Measurements from ENCODE around the gene TM7SF3. TPM values are rescaled to one million over a fixed set of nuclear protein-coding genes. Genes with fewer than 3 reads are reported as not detected.

The TM7SF3 gene, protein sequence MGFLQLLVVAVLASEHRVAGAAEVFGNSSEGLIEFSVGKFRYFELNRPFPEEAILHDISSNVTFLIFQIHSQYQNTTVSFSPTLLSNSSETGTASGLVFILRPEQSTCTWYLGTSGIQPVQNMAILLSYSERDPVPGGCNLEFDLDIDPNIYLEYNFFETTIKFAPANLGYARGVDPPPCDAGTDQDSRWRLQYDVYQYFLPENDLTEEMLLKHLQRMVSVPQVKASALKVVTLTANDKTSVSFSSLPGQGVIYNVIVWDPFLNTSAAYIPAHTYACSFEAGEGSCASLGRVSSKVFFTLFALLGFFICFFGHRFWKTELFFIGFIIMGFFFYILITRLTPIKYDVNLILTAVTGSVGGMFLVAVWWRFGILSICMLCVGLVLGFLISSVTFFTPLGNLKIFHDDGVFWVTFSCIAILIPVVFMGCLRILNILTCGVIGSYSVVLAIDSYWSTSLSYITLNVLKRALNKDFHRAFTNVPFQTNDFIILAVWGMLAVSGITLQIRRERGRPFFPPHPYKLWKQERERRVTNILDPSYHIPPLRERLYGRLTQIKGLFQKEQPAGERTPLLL
- total RNA-seq (100 to 1,000 TPM in 1 of 2 donors, 10 to 100 TPM in 1; 82.5 to 147 TPM), polyA plus RNA-seq (ENCODE audit: insufficient read length in 2 of 2) (100 to 1,000 TPM; 108 to 113 TPM)
- long read RNA-seq, donor 1, transcript TM7SF3-201 (12 exons, 2,709 nt): major isoform, 18 of 43 reads
- long read RNA-seq, donor 1, partial matches to known transcripts: 22 of 43 reads
- long read RNA-seq, donor 1, other reads (novel, unspliced or antisense): 0 of 43 reads
- long read RNA-seq, donor 2, transcript TM7SF3-201 (12 exons, 2,709 nt): major isoform, 9 of 11 reads
- long read RNA-seq, donor 2, partial matches to known transcripts: 0 of 11 reads
- long read RNA-seq, donor 2, other reads (novel, unspliced or antisense): 0 of 11 reads
- long read RNA-seq, donor 3, transcript TM7SF3-201 (12 exons, 2,709 nt): major isoform, 9 of 11 reads
- long read RNA-seq, donor 3, partial matches to known transcripts: 0 of 11 reads
- long read RNA-seq, donor 3, other reads (novel, unspliced or antisense): 0 of 11 reads
- long read RNA-seq, donor 4, transcript TM7SF3-201 (12 exons, 2,709 nt): major isoform, 6 of 17 reads
- long read RNA-seq, donor 4, partial matches to known transcripts: 10 of 17 reads
- long read RNA-seq, donor 4, other reads (novel, unspliced or antisense): 0 of 17 reads

DNA sequence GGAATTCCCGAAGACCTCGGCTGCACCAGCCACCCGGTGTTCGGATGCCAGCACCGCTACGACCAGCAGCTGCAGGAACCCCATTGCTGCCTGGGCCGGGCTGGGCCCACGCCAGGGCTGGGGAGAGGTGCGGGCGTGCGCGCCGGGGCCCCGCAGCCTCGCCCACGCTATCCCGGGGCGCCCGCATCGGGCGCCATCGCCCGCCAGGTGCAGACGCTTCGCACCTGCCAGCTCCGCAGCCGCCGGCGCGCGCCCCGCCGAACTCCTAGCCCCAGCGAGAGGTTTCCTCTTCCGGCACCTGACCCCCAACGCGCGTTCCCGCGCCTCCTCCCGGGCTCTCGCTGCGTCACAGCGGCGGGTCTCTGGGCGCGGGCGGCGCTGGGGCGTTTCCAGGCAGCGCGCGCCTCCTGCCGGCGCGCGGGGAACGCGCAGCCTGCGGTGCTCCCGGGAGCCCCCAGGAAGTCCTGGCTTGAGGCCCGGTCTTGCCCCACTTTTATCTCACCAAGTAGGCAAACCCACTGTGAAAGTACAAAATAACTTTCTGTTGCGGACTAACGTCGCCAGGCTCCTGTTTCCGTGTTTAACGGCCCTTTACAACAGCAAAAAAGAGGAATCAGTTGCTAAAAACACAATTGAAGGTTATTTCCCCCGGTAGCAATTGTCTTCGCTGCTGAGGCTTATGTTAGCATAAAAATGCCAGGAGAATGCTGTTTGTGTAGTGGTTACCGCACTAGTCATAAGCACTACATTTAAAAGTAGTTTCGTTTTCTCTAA lies at the start of gene TM7SF3:
TM7SF3 (minus strand) TSS at position 300 of the 774 bp plus-strand sequence; CDS start at position 84, 216 bp downstream.
- peak within 1 kb of the TSS; percentile 90 for H3K4me3 ChIP-seq (ENCODE audit: low read depth, low read length)
- H3K9me3 ChIP-seq (ENCODE audit: control insufficient read depth, insufficient read depth, low read length): no peaks in the 10 kb centered on the region
- peak within 1 kb of the TSS; percentile 82 for H3K27ac ChIP-seq (ENCODE audit: low read depth, low read length)
- no peaks in the 10 kb centered on the region for H3K27me3 ChIP-seq (ENCODE audit: control insufficient read depth, insufficient read depth, low read length)
- no peaks in the 10 kb centered on the region for H3K36me3 ChIP-seq (ENCODE audit: control insufficient read depth, insufficient read depth, low read length)
- under 1% methylated on average over 67 of the region's 71 CpGs for WGBS (ENCODE audit: insufficient coverage)
- DNase-seq (ENCODE audit: low read depth in 4 of 6, low spot score in 6 of 6): peak; percentile 73 to 96 (median 86)
- peaks cover 8% of the 10 kb centered on the region for H3K4me1 ChIP-seq (ENCODE audit: control insufficient read depth, insufficient read depth, low read length)

DNA sequence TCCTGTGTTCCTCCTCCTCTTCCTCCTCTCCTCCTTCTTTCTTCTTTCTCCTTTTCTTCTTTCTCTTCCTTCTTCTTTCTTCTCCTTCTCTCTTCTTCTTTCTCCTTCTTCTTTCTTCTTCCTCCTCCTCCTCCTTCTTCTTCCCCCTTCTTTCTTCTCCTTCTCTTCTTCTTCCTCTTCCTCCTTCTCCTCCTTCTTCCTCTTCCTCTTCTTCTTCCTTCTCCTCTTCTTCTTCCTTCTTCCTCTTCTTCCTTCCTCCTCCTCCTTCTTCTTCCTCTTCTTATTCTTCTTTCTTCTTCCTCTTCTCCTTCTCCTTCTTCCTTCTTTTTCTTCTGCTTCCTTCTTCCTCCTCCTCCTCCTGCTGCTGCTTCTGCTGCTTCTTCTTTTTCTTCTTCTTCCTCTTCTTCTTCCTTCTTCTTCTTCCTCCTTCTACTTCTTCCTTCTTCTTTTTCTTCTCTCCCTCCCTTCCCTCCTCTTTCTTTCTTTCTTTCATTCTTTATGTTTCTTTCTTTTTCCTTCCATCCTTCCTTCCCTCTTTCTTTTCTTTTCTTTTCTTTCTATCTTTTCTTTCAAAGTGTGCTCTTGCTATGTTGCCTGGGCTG lies 49.2 kb upstream of the TM7SF3 start:
- DNase-seq (ENCODE audit: low read depth in 4 of 6, low spot score in 6 of 6): no peak
- H3K27me3 ChIP-seq (ENCODE audit: control insufficient read depth, insufficient read depth, low read length): no peaks in the 10 kb centered on the region
- H3K9me3 ChIP-seq (ENCODE audit: control insufficient read depth, insufficient read depth, low read length): no peaks in the 10 kb centered on the region
- H3K27ac ChIP-seq (ENCODE audit: low read depth, low read length): no peak overlapping the region
- no peaks in the 10 kb centered on the region for H3K36me3 ChIP-seq (ENCODE audit: control insufficient read depth, insufficient read depth, low read length)
- H3K4me1 ChIP-seq (ENCODE audit: control insufficient read depth, insufficient read depth, low read length): no peaks in the 10 kb centered on the region
- no peak overlapping the region for H3K4me3 ChIP-seq (ENCODE audit: low read depth, low read length)

DNA sequence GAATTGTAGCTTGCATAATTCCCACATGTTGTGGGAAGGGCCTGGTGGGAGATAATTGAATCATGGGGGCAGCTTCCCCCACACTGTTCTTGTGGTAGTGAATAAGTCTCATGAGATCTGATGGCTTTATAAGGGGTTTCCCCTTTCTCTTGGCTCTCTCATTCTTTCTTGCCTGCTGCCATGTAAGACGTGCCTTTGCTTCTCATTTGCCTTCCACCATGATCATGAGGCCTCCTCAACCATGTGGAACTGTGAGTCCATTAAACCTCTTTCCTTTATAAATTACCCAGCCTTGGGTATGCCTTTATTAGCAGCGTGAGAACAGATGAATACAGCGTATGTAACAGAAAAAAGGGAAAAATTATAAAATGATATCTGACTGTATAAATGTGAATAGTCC lies 47.1 kb upstream of the TM7SF3 start:
- Histone ChIP-seq H3K27me3 (ENCODE audit: control insufficient read depth, insufficient read depth, low read length) (no peaks in the 10 kb centered on the region), H3K9me3 (ENCODE audit: control insufficient read depth, insufficient read depth, low read length) (no peaks in the 10 kb centered on the region), H3K36me3 (ENCODE audit: control insufficient read depth, insufficient read depth, low read length) (no peaks in the 10 kb centered on the region), H3K4me1 (ENCODE audit: control insufficient read depth, insufficient read depth, low read length) (no peaks in the 10 kb centered on the region), H3K27ac (ENCODE audit: low read depth, low read length) (no peak overlapping the region), H3K4me3 (ENCODE audit: low read depth, low read length) (no peak overlapping the region)
- DNase-seq (ENCODE audit: low read depth in 4 of 6, low spot score in 6 of 6): no peak
- 73% methylated on average over 2 of the region's 3 CpGs for WGBS (ENCODE audit: insufficient coverage)

DNA sequence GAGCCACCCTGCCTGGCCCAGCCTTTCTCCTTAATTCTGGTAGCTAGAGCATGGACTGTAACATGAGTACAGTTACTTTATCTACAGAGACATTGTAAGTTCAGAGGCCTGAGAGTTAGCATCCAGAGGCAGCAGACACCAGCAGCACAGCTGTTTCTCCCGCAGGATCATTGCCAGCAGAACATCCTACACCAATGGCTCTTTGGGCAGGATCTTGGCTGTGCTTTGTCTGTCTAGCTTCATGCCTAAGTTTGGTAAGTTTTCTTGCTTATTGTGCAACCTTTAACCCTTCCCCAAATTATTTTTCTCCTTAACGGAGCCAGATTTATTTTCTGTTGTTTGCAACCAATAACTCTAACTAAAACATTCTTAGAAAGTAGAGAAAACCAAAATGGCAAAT lies 46.6 kb upstream of the TM7SF3 start:
- no peaks in the 10 kb centered on the region for H3K36me3 ChIP-seq (ENCODE audit: control insufficient read depth, insufficient read depth, low read length)

DNA sequence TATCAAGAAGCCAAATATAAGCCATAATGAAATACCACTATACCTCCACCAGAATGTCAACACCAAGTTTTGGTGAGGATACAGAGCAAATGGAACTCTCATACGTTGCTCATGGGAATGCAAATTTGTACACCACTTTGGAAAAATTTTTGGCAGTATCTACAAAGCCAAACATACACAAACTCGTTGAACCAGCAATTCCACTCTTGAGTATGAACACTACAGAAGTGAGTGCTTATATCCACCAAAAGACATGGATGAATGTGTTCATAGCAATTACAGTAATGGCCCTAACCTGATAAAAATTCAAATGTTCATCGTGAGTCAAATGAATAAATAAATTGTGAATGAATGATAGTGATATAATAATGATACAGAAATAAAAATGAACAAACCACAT lies 43.4 kb upstream of the TM7SF3 start:
- 83% methylated on average over 1 of the region's 3 CpGs for WGBS (ENCODE audit: insufficient coverage)
- Histone ChIP-seq H3K36me3 (ENCODE audit: control insufficient read depth, insufficient read depth, low read length) (no peaks in the 10 kb centered on the region), H3K9me3 (ENCODE audit: control insufficient read depth, insufficient read depth, low read length) (no peaks in the 10 kb centered on the region), H3K4me3 (ENCODE audit: low read depth, low read length) (no peak overlapping the region), H3K4me1 (ENCODE audit: control insufficient read depth, insufficient read depth, low read length) (no peaks in the 10 kb centered on the region), H3K27me3 (ENCODE audit: control insufficient read depth, insufficient read depth, low read length) (no peaks in the 10 kb centered on the region), H3K27ac (ENCODE audit: low read depth, low read length) (no peak overlapping the region)
- no peak for DNase-seq (ENCODE audit: low read depth in 4 of 6, low spot score in 6 of 6)

More for the DNA sequence above, 46.6 kb upstream of the TM7SF3 start:
- H3K4me3 ChIP-seq (ENCODE audit: low read depth, low read length): no peak overlapping the region
- H3K9me3 ChIP-seq (ENCODE audit: control insufficient read depth, insufficient read depth, low read length): no peaks in the 10 kb centered on the region
- H3K27me3 ChIP-seq (ENCODE audit: control insufficient read depth, insufficient read depth, low read length): no peaks in the 10 kb centered on the region
- 83% methylated on average over 1 of the region's 2 CpGs for WGBS (ENCODE audit: insufficient coverage)
- no peak overlapping the region for H3K27ac ChIP-seq (ENCODE audit: low read depth, low read length)
- H3K4me1 ChIP-seq (ENCODE audit: control insufficient read depth, insufficient read depth, low read length): no peaks in the 10 kb centered on the region
- DNase-seq (ENCODE audit: low read depth in 4 of 6, low spot score in 6 of 6): no peak

DNA sequence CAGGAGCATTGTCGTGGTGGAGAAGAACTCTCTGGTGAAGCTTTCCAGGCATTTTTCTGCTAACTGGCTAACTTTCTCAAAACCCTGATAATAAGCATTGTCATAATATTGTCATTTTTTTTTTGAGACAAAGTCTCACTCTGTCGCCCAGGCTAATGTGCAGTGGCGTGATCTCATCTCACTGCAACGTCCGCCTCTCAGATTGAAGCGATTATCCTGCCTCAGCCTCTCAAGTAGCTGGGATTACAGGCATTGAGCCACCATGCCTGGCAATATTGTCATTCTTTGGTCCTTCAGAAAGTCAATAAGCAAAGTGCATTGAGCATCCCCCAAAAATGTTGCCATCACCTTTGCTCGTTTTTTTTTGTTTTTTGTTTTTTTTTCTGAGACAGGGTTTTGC lies 41.8 kb upstream of the TM7SF3 start:
- WGBS (ENCODE audit: insufficient coverage): 86% methylated on average over 6 of the region's 7 CpGs
- no peak for DNase-seq (ENCODE audit: low read depth in 4 of 6, low spot score in 6 of 6)
- H3K27me3 ChIP-seq (ENCODE audit: control insufficient read depth, insufficient read depth, low read length): no peaks in the 10 kb centered on the region

DNA sequence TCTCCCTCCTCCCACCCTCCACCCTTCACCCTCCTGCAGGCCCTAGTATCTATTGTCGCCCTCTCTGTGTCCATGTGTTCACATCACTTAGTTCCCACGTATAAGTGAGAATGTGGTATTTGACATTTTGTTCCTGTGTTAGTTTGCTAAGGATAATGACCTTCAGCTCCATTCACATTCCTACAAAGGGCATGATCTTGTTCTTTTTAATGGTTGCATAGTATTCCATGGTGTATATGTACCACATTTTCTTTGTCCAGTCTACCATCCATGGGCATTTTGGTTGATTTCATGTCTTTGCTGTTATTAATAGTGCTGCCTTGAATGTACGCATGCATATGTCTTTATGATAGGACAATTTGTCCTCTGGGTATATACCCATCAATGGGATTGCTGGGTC lies 38.6 kb upstream of the TM7SF3 start:
- no peaks in the 10 kb centered on the region for H3K36me3 ChIP-seq (ENCODE audit: control insufficient read depth, insufficient read depth, low read length)
- no CpG with 5 or more reads among the region's 3 CpGs for WGBS (ENCODE audit: insufficient coverage)
- no peak overlapping the region for H3K27ac ChIP-seq (ENCODE audit: low read depth, low read length)
- no peak for DNase-seq (ENCODE audit: low read depth in 4 of 6, low spot score in 6 of 6)
- H3K4me1 ChIP-seq (ENCODE audit: control insufficient read depth, insufficient read depth, low read length): no peaks in the 10 kb centered on the region
- no peaks in the 10 kb centered on the region for H3K27me3 ChIP-seq (ENCODE audit: control insufficient read depth, insufficient read depth, low read length)
- no peak overlapping the region for H3K4me3 ChIP-seq (ENCODE audit: low read depth, low read length)
- H3K9me3 ChIP-seq (ENCODE audit: control insufficient read depth, insufficient read depth, low read length): no peaks in the 10 kb centered on the region

More for the DNA sequence above, 41.8 kb upstream of the TM7SF3 start:
- H3K36me3 ChIP-seq (ENCODE audit: control insufficient read depth, insufficient read depth, low read length): no peaks in the 10 kb centered on the region
- H3K4me3 ChIP-seq (ENCODE audit: low read depth, low read length): no peak overlapping the region
- H3K9me3 ChIP-seq (ENCODE audit: control insufficient read depth, insufficient read depth, low read length): no peaks in the 10 kb centered on the region
- H3K27ac ChIP-seq (ENCODE audit: low read depth, low read length): no peak overlapping the region
- H3K4me1 ChIP-seq (ENCODE audit: control insufficient read depth, insufficient read depth, low read length): no peaks in the 10 kb centered on the region

DNA sequence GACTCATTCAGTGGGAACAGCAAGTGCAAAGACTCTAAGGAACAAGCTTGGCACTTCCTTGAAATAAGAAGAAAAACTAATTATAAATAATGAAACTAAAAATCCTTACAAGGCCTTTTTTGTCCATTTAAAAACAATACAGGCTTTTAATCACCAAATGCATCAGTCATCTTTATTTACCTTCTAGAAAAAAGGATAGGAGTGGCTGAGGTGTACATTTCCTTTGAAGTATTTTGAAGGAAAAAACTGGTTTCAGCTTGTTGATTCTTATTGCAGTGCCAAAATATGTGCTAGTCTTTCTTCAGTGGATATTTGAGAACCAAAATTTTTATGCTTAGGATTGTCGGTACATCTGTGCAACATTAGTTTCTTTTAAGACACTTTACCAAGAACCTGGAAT lies 38.0 kb upstream of the TM7SF3 start:
- H3K27ac ChIP-seq (ENCODE audit: low read depth, low read length): no peak overlapping the region
- no peaks in the 10 kb centered on the region for H3K36me3 ChIP-seq (ENCODE audit: control insufficient read depth, insufficient read depth, low read length)
- WGBS (ENCODE audit: insufficient coverage): no CpG with 5 or more reads among the region's 1 CpG
- no peaks in the 10 kb centered on the region for H3K4me1 ChIP-seq (ENCODE audit: control insufficient read depth, insufficient read depth, low read length)
- no peak for DNase-seq (ENCODE audit: low read depth in 4 of 6, low spot score in 6 of 6)
- no peaks in the 10 kb centered on the region for H3K9me3 ChIP-seq (ENCODE audit: control insufficient read depth, insufficient read depth, low read length)
- H3K4me3 ChIP-seq (ENCODE audit: low read depth, low read length): no peak overlapping the region
- no peaks in the 10 kb centered on the region for H3K27me3 ChIP-seq (ENCODE audit: control insufficient read depth, insufficient read depth, low read length)
